Panc1 (cell line): ENCODE data around the gene FAM228A. TPM values are rescaled to one million over a fixed set of nuclear protein-coding genes. Genes with fewer than 3 reads are reported as not detected.

Source experiments
- ATAC-seq: fragments of 200-7000 bp; cut with Tn5 transposase; 2 replicates; pipeline ENCODE4 v1.9.1; 2020; ENCODE audit warnings: mild to moderate bottlenecking, moderate library complexity
- BruUV-seq: library from RNA; stranded (reverse); fragments of 400-500 nt; replicated peaks from 2 replicates; lab custom pipeline; 2021; lab: Mats Ljungman, UMichigan
- CTCF ChIA-PET: fragments of 300-600 bp; sonication (Branson Sonifier 250); formaldehyde crosslinking; loops from one replicate; lab custom pipeline; 2022; ENCODE audit warnings: antibody characterized with exemption; lab: Charles Lee
- POLR2A ChIA-PET: fragments of 300-600 bp; sonication (Branson Sonifier 250); formaldehyde crosslinking; loops from one replicate; lab custom pipeline; 2022; ENCODE audit warnings: antibody characterized with exemption; lab: Charles Lee
- DNase-seq: peaks from one replicate; pipeline ENCODE4 v3.0.0-alpha.2; 2010; ENCODE audit warnings: low read depth, low spot score
- H3K27ac ChIP-seq: 2 replicates; pipeline ENCODE4 v1.5.1; 2011; ENCODE audit warnings: mild to moderate bottlenecking, low read length, inconsistent platforms
- H3K27me3 ChIP-seq: fragments of 200-500 bp; sonication (Bioruptor generic); 2 replicates; pipeline ENCODE4 v1.6.0; 2014; ENCODE audit warnings: low read length, inconsistent platforms; ENCODE audit not compliant: control insufficient read depth, insufficient read depth
- H3K36me3 ChIP-seq: fragments of 200-500 bp; sonication (Bioruptor generic); 2 replicates; pipeline ENCODE4 v1.5.1; 2014; ENCODE audit warnings: inconsistent platforms, mild to moderate bottlenecking, low read length, moderate library complexity; ENCODE audit not compliant: control insufficient read depth, insufficient read depth
- H3K4me1 ChIP-seq: 2 replicates; pipeline ENCODE4 v1.5.1; 2011; ENCODE audit warnings: inconsistent platforms, mild to moderate bottlenecking, low read length, moderate library complexity; ENCODE audit not compliant: control insufficient read depth, insufficient read depth
- H3K4me3 ChIP-seq, 2 experiments: 2 replicates each; pipeline ENCODE4 v1.5.1; 2011 to 2012; ENCODE audit warnings: low read depth in 2 of 2, low read length in 2 of 2, mild to moderate bottlenecking in 2 of 2, inconsistent platforms in 1 of 2, moderate library complexity in 1 of 2
- H3K9me3 ChIP-seq: fragments of 200-500 bp; sonication (Bioruptor generic); 2 replicates; pipeline ENCODE4 v1.5.1; 2014; ENCODE audit warnings: low read depth, mild to moderate bottlenecking, inconsistent platforms, low read length, moderate library complexity; ENCODE audit not compliant: control insufficient read depth, insufficient read depth
- CTCF ChIP-seq: fragments of 450-650 bp; IDR thresholded peaks from 2 replicates; pipeline ENCODE4 v1.5.1; 2017; ENCODE audit warnings: mild to moderate bottlenecking
- POLR2AphosphoS5 ChIP-seq: IDR thresholded peaks from 2 replicates; pipeline ENCODE4 v1.6.1; 2012; ENCODE audit warnings: mild to moderate bottlenecking, low read depth, low read length, moderate library complexity
- REST ChIP-seq, 2 experiments: IDR thresholded peaks; 2 replicates each; pipeline ENCODE4 v1.6.1; 2011 to 2012; ENCODE audit warnings: low read depth in 2 of 2, control low read depth in 1 of 2, low read length in 1 of 2, mild to moderate bottlenecking in 1 of 2, moderate library complexity in 1 of 2; ENCODE audit not compliant: insufficient read depth in 1 of 2
- SIN3A ChIP-seq: IDR thresholded peaks from 2 replicates; pipeline ENCODE4 v1.6.1; 2012; ENCODE audit warnings: low read depth, mild to moderate bottlenecking, low read length, moderate library complexity, borderline replicate concordance; ENCODE audit not compliant: insufficient read depth
- TCF7L2 ChIP-seq: IDR thresholded peaks from 2 replicates; pipeline ENCODE4 v1.6.1; 2011; ENCODE audit warnings: mild to moderate bottlenecking, low read depth, low read length, inconsistent platforms
- in situ Hi-C: cut with HindIII; loops from 2 replicates; pipeline ENCODE4 v1.10.0; 2016; ENCODE audit warnings: low sequenced_read_pairs, low pct_unique_long_range_greater_than_20kb
- intact Hi-C: fragments of 100-400 bp; cut with micrococcal nuclease; formaldehyde crosslinking; loops from one replicate; pipeline ENCODE4 v1.10.0; 2022; ENCODE audit not compliant: unreplicated experiment
- total RNA-seq: library from RNA; stranded (reverse); gene quantifications from one replicate; pipeline ENCODE4 v1.2.1, GENCODE V29; 2021; ENCODE audit not compliant: unreplicated experiment

The FAM228A gene
- total RNA-seq, 1 experiment from 2014 or later = not detected

- no peaks in the 10 kb centered on the region for H3K4me1 ChIP-seq
- no peaks in the 10 kb centered on the region for H3K27me3 ChIP-seq
- no peak overlapping the region for H3K27ac ChIP-seq
- no peak for TF ChIP-seq POLR2AphosphoS5
- DNase-seq (no peak), ATAC-seq (no peak)
- in situ Hi-C loops (no loop called here), intact Hi-C loops (no loop called here)
- POLR2A ChIA-PET = no interaction called here
- CTCF ChIA-PET = no interaction called here
- no peaks in the 10 kb centered on the region for H3K9me3 ChIP-seq
- H3K4me3 ChIP-seq = no peak overlapping the region
- no TSS peak for BruUV-seq
- H3K36me3 ChIP-seq = no peaks in the 10 kb centered on the region; the same call in 1 of the 2 replicates
Measured at GRCh38 chr2:24204505-24204904, 29.7 kb downstream of the FAM228A start.

- intact Hi-C loops (no loop called here), in situ Hi-C loops (no loop called here)
- DNase-seq (no peak), ATAC-seq (no peak)
- H3K4me3 ChIP-seq = no peak overlapping the region
- ChIA-PET CTCF (no interaction called here), POLR2A (no interaction called here)
- H3K4me1 ChIP-seq = no peaks in the 10 kb centered on the region
- TF ChIP-seq TCF7L2 (no peak), POLR2AphosphoS5 (no peak), REST (IDR thresholded peaks at IDR 0.05; ENCODE audit: insufficient read depth in 1 of 2, low read depth in 2 of 2, low read length in 1 of 2) (no peak), SIN3A (no peak), CTCF (no peak)
- BruUV-seq = no TSS peak
- no peaks in the 10 kb centered on the region for H3K9me3 ChIP-seq
- H3K27me3 ChIP-seq = no peaks in the 10 kb centered on the region
- no peak overlapping the region for H3K27ac ChIP-seq
- H3K36me3 ChIP-seq = no peaks in the 10 kb centered on the region; the same call in 1 of the 2 replicates
Measured at GRCh38 chr2:24205131-24205530, 30.3 kb downstream of the FAM228A start.

GRCh38 chr2:24206242-24206641 lies 31.4 kb downstream of the FAM228A start:
- Histone ChIP-seq H3K36me3 (peaks cover 2% of the 10 kb centered on the region; the same call in 1 of the 2 replicates), H3K9me3 (no peaks in the 10 kb centered on the region), H3K4me1 (no peaks in the 10 kb centered on the region), H3K27me3 (no peaks in the 10 kb centered on the region), H3K27ac (no peak overlapping the region), H3K4me3 (no peak overlapping the region)
- TF ChIP-seq CTCF = no peak
- no peak for TF ChIP-seq POLR2AphosphoS5
- TF ChIP-seq SIN3A = no peak
- no peak for TF ChIP-seq REST (IDR thresholded peaks at IDR 0.05; ENCODE audit: insufficient read depth in 1 of 2, low read depth in 2 of 2, low read length in 1 of 2)
- no peak for TF ChIP-seq TCF7L2
- DNase-seq (no peak), ATAC-seq (no peak)
- no TSS peak for BruUV-seq
- ChIA-PET POLR2A (no interaction called here), CTCF (no interaction called here)
- in situ Hi-C loops (no loop called here), intact Hi-C loops (no loop called here)
